A673 (cell line): ENCODE data around the gene ASTN1.

Experiments
- CTCF ChIP-seq: fragments of 300-800, 200-600 bp; sonication (generic); conservative IDR thresholded peaks from 2 replicates; pipeline ENCODE4 v1.5.1; 2017; ENCODE audit warnings: low read depth, mild to moderate bottlenecking, antibody characterized with exemption, low read length, moderate library complexity, mixed read lengths
- EZH2 ChIP-seq: fragments of 200-600 bp; sonication (generic); IDR thresholded peaks from 2 replicates; pipeline ENCODE4 v1.6.1; 2017; ENCODE audit warnings: borderline replicate concordance, low read depth, mild to moderate bottlenecking, mixed read lengths, antibody characterized with exemption, low read length; ENCODE audit not compliant: poor library complexity, severe bottlenecking

DNA sequence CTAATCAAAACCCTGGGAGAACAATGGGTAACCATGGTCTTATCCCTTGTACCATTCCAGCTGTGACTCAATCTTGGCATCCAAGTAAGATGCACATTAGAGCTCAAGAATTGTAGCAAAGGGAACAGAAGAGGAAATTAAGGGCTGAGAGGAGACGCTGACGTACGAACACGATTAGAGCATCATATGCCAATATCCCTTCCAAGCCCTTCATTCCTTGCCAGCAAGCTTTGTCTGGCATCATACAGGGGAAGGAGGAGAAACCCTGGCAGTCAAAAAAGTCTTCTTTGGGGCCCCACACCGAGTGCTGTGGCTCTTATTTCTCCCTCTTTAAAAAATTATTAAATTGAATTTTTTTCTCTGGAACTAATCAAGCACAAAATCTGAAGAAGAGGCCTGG, 120.9 kb downstream of the ASTN1 start:
- TF ChIP-seq CTCF: no peak
- no peak for TF ChIP-seq EZH2
